ENCODE measurements around the gene RABGGTA. TPM values are rescaled to one million over a fixed set of nuclear protein-coding genes. Genes with fewer than 3 reads are reported as not detected.
A peak's percentile ranks its signal among the peaks of the same experiment; 100 is the strongest.

Gene RABGGTA
- total RNA-seq, 2 experiments from 2014 or later, result 37.6 to 42.7 TPM

GRCh38 chr14:24296341-24297157, 25.2 kb upstream of the RABGGTA start:
- peaks cover 15% of the 10 kb centered on the region for H3K36me3 Mint-ChIP-seq (ENCODE audit: low read depth)
- intact Hi-C loops (cut with micrococcal nuclease), result loop anchor here (1.0 kb wide), 1 partner anchor 53 kb away; no protein-coding TSS in a partner anchor
- H3K27ac Mint-ChIP-seq, result peak overlapping the region; percentile 82
- ATAC-seq, result peak; percentile 78
- H3K27me3 Mint-ChIP-seq, result no peaks in the 10 kb centered on the region
- CTCF ChIA-PET, result interaction anchor here (0.6 to 28.2 kb wide), 27 partner anchors 10 to 226 kb away, joined by 3 to 873 read pairs (median 9); partner anchors contain the start of genes ADCY4, CHMP4A, CIDEB and CPNE6
- peaks cover 40% of the 10 kb centered on the region for H3K4me1 Mint-ChIP-seq (ENCODE audit: low read depth)
- DNase-seq, result peak; percentile 90
- TF ChIP-seq CTCF (IDR thresholded peaks at IDR 0.05), result peak; percentile 77
- no peak overlapping the region for H3K4me3 Mint-ChIP-seq
- POLR2A ChIA-PET, result interaction anchor here (0.7 to 2.2 kb wide), 10 partner anchors 12 to 193 kb away, joined by 3 to 22 read pairs (median 4); partner anchors contain the start of genes IRF9, TINF2 and TM9SF1
- no peaks in the 10 kb centered on the region for H3K9me3 Mint-ChIP-seq

- no peak for ATAC-seq
- peaks cover 27% of the 10 kb centered on the region for H3K36me3 Mint-ChIP-seq (ENCODE audit: low read depth)
- intact Hi-C loops (cut with micrococcal nuclease), result no loop called here
These were observed 22.1 kb upstream of the RABGGTA start for GRCh38 chr14:24293525-24293924.

GRCh38 chr14:24292118-24292807, 20.9 kb upstream of the RABGGTA start:
- Mint-ChIP-seq H3K4me1 (ENCODE audit: low read depth) (peaks cover 33% of the 10 kb centered on the region), H3K27ac (no peak overlapping the region), H3K4me3 (no peak overlapping the region), H3K27me3 (no peaks in the 10 kb centered on the region), H3K36me3 (ENCODE audit: low read depth) (peaks cover 28% of the 10 kb centered on the region), H3K9me3 (no peaks in the 10 kb centered on the region)
- no peak for TF ChIP-seq CTCF (IDR thresholded peaks at IDR 0.05)
- POLR2A ChIA-PET, result interaction anchor here (0.9 to 1.5 kb wide), 6 partner anchors 10 to 103 kb away, joined by 3 to 6 read pairs (median 4); partner anchors contain the start of genes CIDEB and IPO4
- intact Hi-C loops (cut with micrococcal nuclease), result no loop called here
- DNase-seq (no peak), ATAC-seq (no peak)
- CTCF ChIA-PET, result interaction anchor here (0.8 to 28.2 kb wide), 10 partner anchors 12 to 660 kb away, joined by 3 to 873 read pairs (median 5); partner anchors contain the start of genes CIDEB, GMPR2, LTB4R2 and NEDD8

More at GRCh38 chr14:24293525-24293924, 22.1 kb upstream of the RABGGTA start:
- H3K27ac Mint-ChIP-seq, result no peak overlapping the region
- H3K4me3 Mint-ChIP-seq, result no peak overlapping the region
- peaks cover 36% of the 10 kb centered on the region for H3K4me1 Mint-ChIP-seq (ENCODE audit: low read depth)
- no peaks in the 10 kb centered on the region for H3K27me3 Mint-ChIP-seq
- DNase-seq, result no peak
- ChIA-PET CTCF (interaction anchor here (1.0 to 28.2 kb wide), 6 partner anchors 14 to 48 kb away, joined by 3 to 873 read pairs (median 12); partner anchors contain the start of genes CIDEB, GMPR2, LTB4R2 and NEDD8), POLR2A (interaction anchor here (0.9 to 1.5 kb wide), 4 partner anchors 11 to 105 kb away, joined by 3 to 6 read pairs (median 4); partner anchors contain the start of gene IPO4)
- TF ChIP-seq CTCF (IDR thresholded peaks at IDR 0.05), result no peak
- no peaks in the 10 kb centered on the region for H3K9me3 Mint-ChIP-seq

- intact Hi-C loops (cut with micrococcal nuclease), result no loop called here
These were observed 20.2 kb upstream of the RABGGTA start for GRCh38 chr14:24291446-24292117.

More at GRCh38 chr14:24291446-24292117, 20.2 kb upstream of the RABGGTA start:
- TF ChIP-seq CTCF (IDR thresholded peaks at IDR 0.05), result no peak
- no peak for DNase-seq
- ChIA-PET CTCF (interaction anchor here (1.1 to 28.2 kb wide), 8 partner anchors 9 to 659 kb away, joined by 3 to 873 read pairs (median 22); partner anchors contain the start of genes CIDEB, DHRS1, GMPR2 and LTB4R2), POLR2A (interaction anchor here (0.9 to 2.7 kb wide), 6 partner anchors 14 to 49 kb away, joined by 3 to 17 read pairs (median 4); partner anchors contain the start of genes CIDEB, LTB4R and TINF2)
- no peak for ATAC-seq
- H3K4me1 Mint-ChIP-seq (ENCODE audit: low read depth), result peaks cover 26% of the 10 kb centered on the region
- H3K27ac Mint-ChIP-seq, result no peak overlapping the region
- H3K9me3 Mint-ChIP-seq, result no peaks in the 10 kb centered on the region
- H3K4me3 Mint-ChIP-seq, result no peak overlapping the region
- no peaks in the 10 kb centered on the region for H3K27me3 Mint-ChIP-seq
- peaks cover 27% of the 10 kb centered on the region for H3K36me3 Mint-ChIP-seq (ENCODE audit: low read depth)

Data from activated CD8-positive, alpha-beta T cell treated with anti-CD3 and anti-CD28 coated beads for 36 hours (primary cell).